Gastrocnemius medialis (tissue), 4 donors: ENCODE results near the gene TMEM35B. TPM values are rescaled to one million over a fixed set of nuclear protein-coding genes. Genes with fewer than 3 reads are reported as not detected.
"Not testable (repeated sequence)": the region's sequence is repeated elsewhere in the genome, so short reads cannot be mapped to it uniquely, and the experiment has no call there.

ENCODE experiments used
- ATAC-seq, 2 donors: fragments of 150-250 bp; one replicate each; pipeline ENCODE4 v1.9.1; 2016
- DNase-seq, 2 donors: peaks; one replicate each; pipeline ENCODE4 v3.0.0-alpha.2; 2019
- H3K27ac ChIP-seq, 4 donors: fragments of 200-600 bp; sonication (generic); 1 replicate in 1 of 4; 2 replicates in 3 of 4; pipeline ENCODE4 v1.5.1; 2016 to 2018; ENCODE audit warnings: mild to moderate bottlenecking in 2 of 4, moderate library complexity in 1 of 4
- H3K27me3 ChIP-seq, 3 donors: fragments of 200-600 bp; sonication (generic) in 2 of 3; 1 replicate in 1 of 3; 2 replicates in 2 of 3; pipeline versions ENCODE4 v1.5.1 to v1.6.0; 2016 to 2019; ENCODE audit warnings: mild to moderate bottlenecking in 1 of 3, moderate library complexity in 1 of 3
- H3K36me3 ChIP-seq, 2 donors: fragments of 200-600 bp; sonication (generic) in 1 of 2; one replicate each; pipeline ENCODE4 v1.5.1; 2017 to 2018
- H3K4me1 ChIP-seq, 2 donors: fragments of 200-600 bp; sonication (generic) in 1 of 2; one replicate each; pipeline ENCODE4 v1.5.1; 2016 to 2017; ENCODE audit warnings: mild to moderate bottlenecking in 2 of 2
- H3K4me3 ChIP-seq, 4 donors: fragments of 200-600 bp; sonication (generic) in 3 of 4; 1 replicate in 1 of 4; 2 replicates in 3 of 4; pipeline ENCODE4 v1.5.1; 2016 to 2019; ENCODE audit warnings: mild to moderate bottlenecking in 2 of 4
- H3K9me3 ChIP-seq, 3 donors: fragments of 200-600 bp; sonication (generic) in 2 of 3; 1 replicate in 1 of 3; 2 replicates in 2 of 3; pipeline ENCODE4 v1.5.1; 2016 to 2019
- POLR2A ChIP-seq, 2 donors: fragments of 450-650 bp; IDR thresholded peaks; one replicate each; pipeline ENCODE4 v1.6.1; 2017; ENCODE audit warnings: antibody characterized with exemption in 2 of 2, mild to moderate bottlenecking in 2 of 2, moderate library complexity in 2 of 2
- in situ Hi-C, 4 donors: fragments of 200-750 bp; cut with MboI; loops; one replicate each; pipeline versions ENCODE4 v1.15.0 to v1.8.0; 2017; ENCODE audit warnings: low sequenced_read_pairs in 4 of 4
- intact Hi-C: fragments of 100-400 bp; cut with DNase I; formaldehyde crosslinking; loops from one replicate; pipeline ENCODE4 v1.15.1; 2023; ENCODE audit warnings: low total_unique reads
- total RNA-seq, 4 donors: library from RNA; depleted of rRNA; stranded (reverse); fragments of >200 nt; gene quantifications; one replicate each; pipeline versions ENCODE4 v1.1.0 to v1.2.3, GENCODE V29; 2016
- TF ChIP-seq, protein P1 (sequence below), 5 experiments: fragments of 450-650 bp in 3 of 5; fragments of 200-600 bp in 2 of 5; sonication (generic) in 2 of 5; IDR thresholded peaks in 4 of 5; conservative IDR thresholded peaks in 1 of 5; 1 replicate in 4 of 5; 2 replicates in 1 of 5; pipeline ENCODE4 v1.5.1; 2016 to 2019; ENCODE audit warnings: antibody characterized with exemption in 5 of 5, mild to moderate bottlenecking in 3 of 5, moderate library complexity in 3 of 5

The TMEM35B gene
- total RNA-seq, 4 donors from 2014 or later = 4.7 to 10.9 (median 7.1) TPM

- intact Hi-C loops = no loop called here
- Histone ChIP-seq H3K4me1 (no peaks in the 10 kb centered on the region), H3K36me3 (peaks cover 0 to 64% of the 10 kb centered on the region in 2 donors), H3K27me3 (no peaks in the 10 kb centered on the region), H3K27ac (no peak overlapping the region), H3K4me3 (no peak overlapping the region), H3K9me3 (no peaks in the 10 kb centered on the region)
- DNase-seq (no peak), ATAC-seq (no peak)
- no peak for TF ChIP-seq POLR2A (IDR thresholded peaks at IDR 0.05)
- TF ChIP-seq, protein P1, sequence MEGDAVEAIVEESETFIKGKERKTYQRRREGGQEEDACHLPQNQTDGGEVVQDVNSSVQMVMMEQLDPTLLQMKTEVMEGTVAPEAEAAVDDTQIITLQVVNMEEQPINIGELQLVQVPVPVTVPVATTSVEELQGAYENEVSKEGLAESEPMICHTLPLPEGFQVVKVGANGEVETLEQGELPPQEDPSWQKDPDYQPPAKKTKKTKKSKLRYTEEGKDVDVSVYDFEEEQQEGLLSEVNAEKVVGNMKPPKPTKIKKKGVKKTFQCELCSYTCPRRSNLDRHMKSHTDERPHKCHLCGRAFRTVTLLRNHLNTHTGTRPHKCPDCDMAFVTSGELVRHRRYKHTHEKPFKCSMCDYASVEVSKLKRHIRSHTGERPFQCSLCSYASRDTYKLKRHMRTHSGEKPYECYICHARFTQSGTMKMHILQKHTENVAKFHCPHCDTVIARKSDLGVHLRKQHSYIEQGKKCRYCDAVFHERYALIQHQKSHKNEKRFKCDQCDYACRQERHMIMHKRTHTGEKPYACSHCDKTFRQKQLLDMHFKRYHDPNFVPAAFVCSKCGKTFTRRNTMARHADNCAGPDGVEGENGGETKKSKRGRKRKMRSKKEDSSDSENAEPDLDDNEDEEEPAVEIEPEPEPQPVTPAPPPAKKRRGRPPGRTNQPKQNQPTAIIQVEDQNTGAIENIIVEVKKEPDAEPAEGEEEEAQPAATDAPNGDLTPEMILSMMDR (IDR thresholded peaks at IDR 0.05 in 4 of 5, conservative IDR thresholded peaks at IDR 0.05 in 1 of 5) = no peak
- in situ Hi-C loops = no loop called here
Measured at GRCh38 chr1:35001743-35002142, 16.6 kb upstream of the TMEM35B start.

- Histone ChIP-seq H3K4me1 (no peaks in the 10 kb centered on the region), H3K36me3 (peaks cover 0 to 21% of the 10 kb centered on the region in 2 donors), H3K4me3 (no peak overlapping the region), H3K27ac (no peak overlapping the region), H3K27me3 (no peaks in the 10 kb centered on the region), H3K9me3 (no peaks in the 10 kb centered on the region)
- intact Hi-C loops = no loop called here
- no peak for DNase-seq
- TF ChIP-seq, protein P1 (IDR thresholded peaks at IDR 0.05 in 4 of 5, conservative IDR thresholded peaks at IDR 0.05 in 1 of 5) = no peak
- no peak for TF ChIP-seq POLR2A (IDR thresholded peaks at IDR 0.05)
- ATAC-seq = no peak
- in situ Hi-C loops = no loop called here
Measured at GRCh38 chr1:34994878-34995277, 9.7 kb upstream of the TMEM35B start.

- DNase-seq (no peak), ATAC-seq (no peak)
- TF ChIP-seq, protein P1 (IDR thresholded peaks at IDR 0.05 in 4 of 5, conservative IDR thresholded peaks at IDR 0.05 in 1 of 5) = no peak
- no peak for TF ChIP-seq POLR2A (IDR thresholded peaks at IDR 0.05)
- no peak overlapping the region for H3K27ac ChIP-seq
- in situ Hi-C loops (no loop called here), intact Hi-C loops (no loop called here)
- no peak overlapping the region for H3K4me3 ChIP-seq
- H3K9me3 ChIP-seq = no peaks in the 10 kb centered on the region
- peaks cover 3 to 9% of the 10 kb centered on the region in 2 donors for H3K4me1 ChIP-seq
- peaks cover 0 to 6% of the 10 kb centered on the region in 2 donors for H3K36me3 ChIP-seq
- H3K27me3 ChIP-seq = no peaks in the 10 kb centered on the region
Measured at GRCh38 chr1:34988581-34988980, 3.4 kb upstream of the TMEM35B start.

- in situ Hi-C loops (no loop called here), intact Hi-C loops (no loop called here)
- H3K27me3 ChIP-seq = no peaks in the 10 kb centered on the region
- TF ChIP-seq POLR2A (IDR thresholded peaks at IDR 0.05) = no peak
- TF ChIP-seq, protein P1 (IDR thresholded peaks at IDR 0.05 in 4 of 5, conservative IDR thresholded peaks at IDR 0.05 in 1 of 5) = no peak
- peaks cover 3 to 10% of the 10 kb centered on the region in 2 donors for H3K4me1 ChIP-seq
- DNase-seq = no peak
- peaks cover 0 to 6% of the 10 kb centered on the region in 2 donors for H3K36me3 ChIP-seq
- no peaks in the 10 kb centered on the region for H3K9me3 ChIP-seq
- no peak overlapping the region for H3K27ac ChIP-seq
- no peak overlapping the region for H3K4me3 ChIP-seq
- ATAC-seq = no peak
Measured at GRCh38 chr1:34988147-34988546, 3.0 kb upstream of the TMEM35B start.

DNA sequence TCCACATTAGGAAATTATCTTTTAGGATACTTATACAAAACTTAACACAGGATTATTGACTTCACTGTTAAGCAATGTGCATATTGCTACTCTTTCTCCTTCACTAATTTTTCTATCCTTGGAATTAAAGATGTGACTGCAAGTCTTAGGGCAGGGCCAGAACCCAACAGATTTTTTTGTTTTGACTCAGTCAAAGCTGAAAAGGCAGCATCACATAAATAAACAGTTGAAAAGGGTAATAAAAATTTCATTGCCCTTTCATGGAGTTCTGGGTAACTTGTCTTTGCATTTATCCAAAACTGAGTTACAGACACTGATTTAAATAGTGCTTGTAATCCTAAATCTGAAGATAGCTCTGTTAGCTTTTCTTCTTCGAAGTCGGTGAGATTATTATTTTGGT, 1.9 kb upstream of the TMEM35B start:
- intact Hi-C loops (no loop called here), in situ Hi-C loops (no loop called here)
- peaks cover 0 to 6% of the 10 kb centered on the region in 2 donors for H3K36me3 ChIP-seq
- peaks cover 3 to 15% of the 10 kb centered on the region in 2 donors for H3K4me1 ChIP-seq
- no peaks in the 10 kb centered on the region for H3K9me3 ChIP-seq
- DNase-seq (no peak), ATAC-seq (no peak)
- no peak for TF ChIP-seq POLR2A (IDR thresholded peaks at IDR 0.05)
- TF ChIP-seq, protein P1 (IDR thresholded peaks at IDR 0.05 in 4 of 5, conservative IDR thresholded peaks at IDR 0.05 in 1 of 5) = no peak
- no peaks in the 10 kb centered on the region for H3K27me3 ChIP-seq
- H3K27ac ChIP-seq = no peak overlapping the region
- H3K4me3 ChIP-seq = no peak overlapping the region

DNA sequence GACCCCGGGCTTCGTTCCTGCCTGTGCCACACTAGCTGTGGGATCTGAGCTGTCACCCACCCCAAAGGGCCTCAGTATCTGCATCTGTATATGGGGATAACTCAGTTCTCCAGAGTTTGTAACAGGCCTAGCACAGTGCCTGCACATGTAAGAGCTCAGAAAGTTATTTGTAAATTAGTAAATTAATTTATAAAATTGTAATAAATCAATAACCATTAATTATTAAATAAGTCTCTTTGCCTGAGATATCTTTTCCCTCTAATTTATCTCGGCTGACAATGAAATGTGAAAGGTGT, 410 bp upstream of the TMEM35B start:
- Histone ChIP-seq H3K4me1 (peaks cover 3 to 15% of the 10 kb centered on the region in 2 donors), H3K27ac (peak overlapping the region; percentile 73 to 81 (median 78)), H3K4me3 (peak overlapping the region; percentile 65 to 79 (median 70))
- H3K9me3 ChIP-seq, DNase-seq, in situ Hi-C loops, intact Hi-C loops, ATAC-seq, H3K27me3 ChIP-seq, H3K36me3 ChIP-seq: not testable (repeated sequence)
